ENCODE results near the gene FAM13A.

Gene FAM13A

DNA sequence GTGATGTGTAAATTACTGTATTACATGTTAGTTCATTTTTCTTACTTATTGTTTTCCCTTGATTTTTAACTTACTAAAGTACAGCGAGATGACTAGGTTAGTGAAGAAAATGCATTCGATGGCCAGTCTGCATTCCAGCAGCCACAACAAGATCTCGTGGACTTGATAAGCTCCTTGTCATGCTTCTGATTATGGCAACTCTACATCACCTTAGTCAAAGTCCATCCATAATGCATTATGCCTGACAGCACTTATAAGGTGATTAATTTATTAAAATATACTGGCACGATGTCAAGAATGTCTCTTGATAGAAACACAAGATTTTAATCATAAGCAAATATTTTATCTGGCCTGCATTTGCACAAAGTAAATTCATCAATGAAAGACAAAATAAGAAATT lies 249.5 kb downstream of the FAM13A start:
- no peak overlapping the region for H3K4me3 ChIP-seq
- no peaks in the 10 kb centered on the region for H3K36me3 ChIP-seq (replicated peaks)
- in situ Hi-C loops (cut with MboI; ENCODE audit: low sequenced_read_pairs) = loop anchor here (25.0 kb wide), 1 partner anchor 270 kb away; no protein-coding TSS in a partner anchor
- H3K27me3 ChIP-seq (ENCODE audit: low read depth) = no peaks in the 10 kb centered on the region
- no peak for DNase-seq (ENCODE audit: low spot score in 2 of 2)
- H3K9me3 ChIP-seq = no peaks in the 10 kb centered on the region
- H3K4me1 ChIP-seq = no peaks in the 10 kb centered on the region

- Histone ChIP-seq H3K4me3 (no peak overlapping the region), H3K27me3 (ENCODE audit: low read depth) (no peaks in the 10 kb centered on the region), H3K36me3 (replicated peaks) (no peaks in the 10 kb centered on the region), H3K4me1 (no peaks in the 10 kb centered on the region), H3K9me3 (no peaks in the 10 kb centered on the region)
- in situ Hi-C loops (cut with MboI; ENCODE audit: low sequenced_read_pairs) = loop anchor here (25.0 kb wide), 1 partner anchor 267 kb away; no protein-coding TSS in a partner anchor
- DNase-seq (ENCODE audit: low spot score in 2 of 2) = no peak
These were observed 252.8 kb downstream of the FAM13A start for GRCh38 chr4:88804234-88804633.

- Histone ChIP-seq H3K9me3 (no peaks in the 10 kb centered on the region), H3K36me3 (replicated peaks) (no peaks in the 10 kb centered on the region), H3K4me1 (no peaks in the 10 kb centered on the region), H3K4me3 (no peak overlapping the region), H3K27me3 (ENCODE audit: low read depth) (no peaks in the 10 kb centered on the region)
- no peak for DNase-seq (ENCODE audit: low spot score in 2 of 2)
- in situ Hi-C loops (cut with MboI; ENCODE audit: low sequenced_read_pairs) = loop anchor here (25.0 kb wide), 1 partner anchor 266 kb away; no protein-coding TSS in a partner anchor
These were observed 253.3 kb downstream of the FAM13A start for GRCh38 chr4:88803600-88804096.

GRCh38 chr4:88802585-88803286 lies 254.2 kb downstream of the FAM13A start:
- peaks cover 3% of the 10 kb centered on the region; the same call in 1 of the 2 replicates for H3K4me1 ChIP-seq
- in situ Hi-C loops (cut with MboI; ENCODE audit: low sequenced_read_pairs) = loop anchor here (25.0 kb wide), 1 partner anchor 265 kb away; no protein-coding TSS in a partner anchor
- H3K27me3 ChIP-seq (ENCODE audit: low read depth) = no peaks in the 10 kb centered on the region
- H3K9me3 ChIP-seq = no peaks in the 10 kb centered on the region
- no peak for DNase-seq (ENCODE audit: low spot score in 2 of 2)
- H3K4me3 ChIP-seq = no peak overlapping the region
- no peaks in the 10 kb centered on the region for H3K36me3 ChIP-seq (replicated peaks)

DNA sequence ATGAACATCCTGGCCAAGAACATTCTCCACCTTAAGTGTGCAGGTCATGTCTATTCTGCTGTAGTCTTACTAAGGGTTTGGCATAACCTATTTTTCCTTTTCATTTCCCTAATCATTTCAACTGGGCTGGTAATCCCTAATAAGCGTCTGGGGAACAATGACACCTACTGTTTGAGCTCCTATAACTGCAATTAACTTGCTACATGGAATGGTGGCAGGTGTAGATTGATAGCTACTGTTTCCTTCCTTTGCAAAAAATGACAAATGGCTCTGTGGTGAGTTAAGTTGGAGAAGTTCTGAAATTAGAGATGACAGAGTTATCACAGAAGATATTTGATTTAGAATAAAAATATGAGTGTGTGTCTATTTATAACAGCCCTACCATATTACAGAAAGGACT lies 254.8 kb downstream of the FAM13A start:
- H3K4me3 ChIP-seq = no peak overlapping the region
- no peaks in the 10 kb centered on the region for H3K27me3 ChIP-seq (ENCODE audit: low read depth)
- peak in 1 of 2 experiments; percentile 36 for DNase-seq (ENCODE audit: low spot score in 2 of 2)
- no peaks in the 10 kb centered on the region for H3K36me3 ChIP-seq (replicated peaks)
- H3K4me1 ChIP-seq = peaks cover 3% of the 10 kb centered on the region; the same call in 1 of the 2 replicates
- no peaks in the 10 kb centered on the region for H3K9me3 ChIP-seq
- in situ Hi-C loops (cut with MboI; ENCODE audit: low sequenced_read_pairs) = loop anchor here (25.0 kb wide), 1 partner anchor 265 kb away; no protein-coding TSS in a partner anchor

DNA sequence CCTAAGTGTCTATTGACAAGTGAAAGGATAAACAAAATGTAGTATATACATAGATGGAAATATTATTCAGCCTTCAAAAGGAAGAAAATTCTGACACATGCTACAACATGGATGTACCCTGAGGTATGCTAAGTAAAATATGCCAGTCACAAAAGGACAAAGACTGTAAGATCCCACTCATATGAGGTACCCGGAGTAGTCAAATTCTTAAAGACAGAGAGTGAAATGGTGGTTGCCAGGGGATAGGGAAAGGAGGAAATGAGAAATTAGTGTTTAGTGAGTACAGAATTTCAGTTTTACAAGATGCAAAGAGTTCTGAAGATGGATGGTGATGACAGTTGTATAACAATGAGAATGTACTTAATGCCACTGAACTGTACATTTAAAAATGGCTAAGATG lies 257.1 kb downstream of the FAM13A start:
- in situ Hi-C loops (cut with MboI; ENCODE audit: low sequenced_read_pairs) = loop anchor here (25.0 kb wide), 1 partner anchor 263 kb away; no protein-coding TSS in a partner anchor
- no peak overlapping the region for H3K4me3 ChIP-seq
- H3K4me1 ChIP-seq = peaks cover 3% of the 10 kb centered on the region; the same call in 1 of the 2 replicates
- no peak for DNase-seq (ENCODE audit: low spot score in 2 of 2)
- H3K9me3 ChIP-seq = no peaks in the 10 kb centered on the region
- H3K27me3 ChIP-seq (ENCODE audit: low read depth) = no peaks in the 10 kb centered on the region
- no peaks in the 10 kb centered on the region for H3K36me3 ChIP-seq (replicated peaks)

DNA sequence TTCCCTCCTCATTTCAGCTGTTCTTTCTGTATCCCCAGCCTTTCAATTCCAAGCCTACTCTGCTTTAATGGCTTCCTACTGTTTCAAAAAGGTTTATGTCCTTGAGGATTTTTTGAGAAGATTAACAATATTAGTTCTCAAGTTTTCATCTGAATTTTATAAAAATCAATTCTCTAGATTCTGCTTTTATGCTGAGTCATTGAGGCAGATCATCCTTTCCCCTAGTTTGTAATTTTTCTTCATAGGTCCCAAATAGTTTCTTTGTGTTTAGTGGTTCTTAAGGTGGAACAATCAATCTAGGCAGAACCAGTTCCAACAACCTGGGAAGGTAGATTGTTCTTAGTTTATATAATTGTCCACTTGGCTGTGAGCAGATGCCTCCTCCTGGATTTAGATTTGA lies 259.3 kb downstream of the FAM13A start:
- Histone ChIP-seq H3K4me3 (no peak overlapping the region), H3K9me3 (no peaks in the 10 kb centered on the region), H3K4me1 (peaks cover 17% of the 10 kb centered on the region), H3K27me3 (ENCODE audit: low read depth) (no peaks in the 10 kb centered on the region), H3K36me3 (replicated peaks) (no peaks in the 10 kb centered on the region)
- DNase-seq (ENCODE audit: low spot score in 2 of 2) = no peak
- in situ Hi-C loops (cut with MboI; ENCODE audit: low sequenced_read_pairs) = no loop called here

GRCh38 chr4:88796545-88796944 lies 260.4 kb downstream of the FAM13A start:
- DNase-seq (ENCODE audit: low spot score in 2 of 2) = no peak
- in situ Hi-C loops (cut with MboI; ENCODE audit: low sequenced_read_pairs) = no loop called here
- Histone ChIP-seq H3K4me1 (peaks cover 25% of the 10 kb centered on the region), H3K27me3 (ENCODE audit: low read depth) (no peaks in the 10 kb centered on the region), H3K36me3 (replicated peaks) (no peaks in the 10 kb centered on the region), H3K9me3 (no peaks in the 10 kb centered on the region), H3K4me3 (no peak overlapping the region)

GRCh38 chr4:88794952-88795351 lies 262.0 kb downstream of the FAM13A start:
- in situ Hi-C loops (cut with MboI; ENCODE audit: low sequenced_read_pairs) = no loop called here
- Histone ChIP-seq H3K4me3 (no peak overlapping the region), H3K27me3 (ENCODE audit: low read depth) (no peaks in the 10 kb centered on the region), H3K36me3 (replicated peaks) (no peaks in the 10 kb centered on the region), H3K4me1 (peaks cover 25% of the 10 kb centered on the region), H3K9me3 (no peaks in the 10 kb centered on the region)
- no peak for DNase-seq (ENCODE audit: low spot score in 2 of 2)

- no peaks in the 10 kb centered on the region for H3K27me3 ChIP-seq (ENCODE audit: low read depth)
- no peak overlapping the region for H3K4me3 ChIP-seq
- in situ Hi-C loops (cut with MboI; ENCODE audit: low sequenced_read_pairs) = no loop called here
- H3K36me3 ChIP-seq (replicated peaks) = no peaks in the 10 kb centered on the region
- peak in 1 of 2 experiments; percentile 47 for DNase-seq (ENCODE audit: low spot score in 2 of 2)
- peaks cover 25% of the 10 kb centered on the region for H3K4me1 ChIP-seq
- H3K9me3 ChIP-seq = no peaks in the 10 kb centered on the region
These were observed 262.8 kb downstream of the FAM13A start for GRCh38 chr4:88794087-88794690.

DNA sequence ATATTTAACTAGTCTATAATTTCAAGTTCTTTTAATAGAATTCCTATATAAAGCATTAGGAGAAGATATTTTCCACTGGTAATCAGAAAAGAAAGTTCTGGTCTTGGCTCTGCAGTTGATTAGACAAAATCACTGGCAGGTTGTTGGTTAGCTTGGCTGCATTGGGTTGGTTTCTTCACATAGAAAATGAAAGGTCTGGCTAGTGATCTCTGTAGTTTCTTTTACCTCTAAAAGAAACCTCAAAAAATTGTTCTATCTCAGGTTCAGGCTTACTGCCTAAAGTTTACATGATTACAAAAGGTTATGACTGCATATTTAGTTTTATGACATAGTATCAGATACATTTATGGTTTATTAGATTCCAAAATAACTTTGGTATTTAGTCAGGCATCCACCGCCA lies 263.5 kb downstream of the FAM13A start:
- H3K36me3 ChIP-seq (replicated peaks) = no peaks in the 10 kb centered on the region
- peaks cover 25% of the 10 kb centered on the region for H3K4me1 ChIP-seq
- no peak overlapping the region for H3K4me3 ChIP-seq
- no peaks in the 10 kb centered on the region for H3K9me3 ChIP-seq
- in situ Hi-C loops (cut with MboI; ENCODE audit: low sequenced_read_pairs) = no loop called here
- no peak for DNase-seq (ENCODE audit: low spot score in 2 of 2)
- no peaks in the 10 kb centered on the region for H3K27me3 ChIP-seq (ENCODE audit: low read depth)

DNA sequence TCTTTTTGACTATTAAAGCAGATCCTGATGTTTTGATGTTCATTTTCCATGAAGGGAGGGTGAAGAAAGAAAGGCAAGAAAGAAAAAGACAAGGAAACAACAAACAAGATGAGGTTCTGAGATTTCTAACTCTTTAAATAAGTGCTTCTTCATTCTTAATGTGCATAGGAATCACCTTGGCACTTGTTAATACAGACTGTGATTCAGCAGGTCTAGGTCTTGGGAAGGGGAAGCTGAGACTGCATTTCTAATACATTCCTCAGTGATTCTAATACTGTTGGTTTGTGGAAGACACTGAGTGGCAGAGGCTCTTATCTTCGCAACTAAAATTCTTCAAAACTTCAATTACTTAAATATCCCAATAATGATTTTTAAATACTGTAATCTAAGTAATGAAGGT lies 264.2 kb downstream of the FAM13A start:
- in situ Hi-C loops (cut with MboI; ENCODE audit: low sequenced_read_pairs) = no loop called here
- no peak for DNase-seq (ENCODE audit: low spot score in 2 of 2)

DNA sequence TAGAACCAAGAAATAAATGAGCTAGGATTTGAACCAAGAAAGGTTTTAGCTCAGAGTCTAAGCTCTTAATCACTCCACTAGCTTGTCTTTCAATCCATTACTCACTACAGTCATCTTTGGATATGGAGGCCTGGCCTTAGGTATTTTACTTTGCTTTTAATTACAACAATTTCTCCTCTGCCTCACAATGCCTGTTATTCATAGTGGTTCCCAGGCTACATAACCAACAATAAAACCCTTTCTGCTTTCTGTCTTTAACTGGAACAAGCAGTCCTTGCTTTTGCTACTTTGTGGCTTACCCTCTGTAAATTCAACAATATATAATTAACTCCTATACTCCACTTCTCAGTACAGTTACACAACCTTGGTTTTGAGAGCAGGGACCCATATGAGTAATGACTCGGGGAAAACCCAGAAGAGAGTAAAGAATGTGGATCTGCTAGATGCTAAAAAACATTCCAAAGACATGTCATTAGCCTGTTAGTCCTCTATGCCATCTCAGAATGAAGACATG lies 264.7 kb downstream of the FAM13A start:
- DNase-seq (ENCODE audit: low spot score in 2 of 2) = peak in 1 of 2 experiments; percentile 66
- Histone ChIP-seq H3K4me3 (no peak overlapping the region), H3K9me3 (no peaks in the 10 kb centered on the region), H3K36me3 (replicated peaks) (no peaks in the 10 kb centered on the region), H3K27me3 (ENCODE audit: low read depth) (no peaks in the 10 kb centered on the region), H3K4me1 (peaks cover 22% of the 10 kb centered on the region)
- in situ Hi-C loops (cut with MboI; ENCODE audit: low sequenced_read_pairs) = no loop called here

More for the DNA sequence above, 264.2 kb downstream of the FAM13A start:
- H3K4me1 ChIP-seq = peaks cover 22% of the 10 kb centered on the region
- H3K9me3 ChIP-seq = no peaks in the 10 kb centered on the region
- H3K36me3 ChIP-seq (replicated peaks) = no peaks in the 10 kb centered on the region
- no peaks in the 10 kb centered on the region for H3K27me3 ChIP-seq (ENCODE audit: low read depth)
- H3K4me3 ChIP-seq = no peak overlapping the region

DNA sequence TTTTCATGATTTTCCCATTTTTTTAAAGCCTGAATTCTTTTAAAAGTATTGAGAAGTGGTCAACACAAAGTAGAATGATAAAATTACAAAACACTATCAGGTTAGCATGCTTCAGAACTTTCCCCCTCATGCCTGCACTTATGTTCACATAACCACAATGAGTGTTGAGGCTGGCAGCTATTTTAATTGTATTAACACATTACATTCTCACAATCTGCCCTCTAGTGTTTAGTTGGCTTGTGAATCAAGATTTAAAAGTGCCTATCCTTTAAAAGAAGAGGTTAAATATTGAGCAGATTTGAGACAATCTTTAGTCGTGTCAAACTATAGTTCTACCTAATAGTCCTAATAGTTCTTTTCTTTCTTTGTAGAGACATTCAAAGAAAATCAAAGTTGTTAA lies 265.7 kb downstream of the FAM13A start:
- H3K9me3 ChIP-seq = no peaks in the 10 kb centered on the region
- no peaks in the 10 kb centered on the region for H3K36me3 ChIP-seq (replicated peaks)
- H3K4me3 ChIP-seq = no peak overlapping the region
- in situ Hi-C loops (cut with MboI; ENCODE audit: low sequenced_read_pairs) = no loop called here
- peaks cover 22% of the 10 kb centered on the region for H3K4me1 ChIP-seq
- no peaks in the 10 kb centered on the region for H3K27me3 ChIP-seq (ENCODE audit: low read depth)
- DNase-seq (ENCODE audit: low spot score in 2 of 2) = peak in 1 of 2 experiments; percentile 41

Data from HAP-1 (cell line).